Measurements from ENCODE around the gene ZBTB21.
"Not testable (repeated sequence)": the region's sequence is repeated elsewhere in the genome, so short reads cannot be mapped to it uniquely, and the experiment has no call there.

Gene ZBTB21

GRCh38 chr21:41967708-41968107 lies 42.5 kb downstream of the ZBTB21 start:
- no peak for DNase-seq (ENCODE audit: low read depth, low spot score)

DNA sequence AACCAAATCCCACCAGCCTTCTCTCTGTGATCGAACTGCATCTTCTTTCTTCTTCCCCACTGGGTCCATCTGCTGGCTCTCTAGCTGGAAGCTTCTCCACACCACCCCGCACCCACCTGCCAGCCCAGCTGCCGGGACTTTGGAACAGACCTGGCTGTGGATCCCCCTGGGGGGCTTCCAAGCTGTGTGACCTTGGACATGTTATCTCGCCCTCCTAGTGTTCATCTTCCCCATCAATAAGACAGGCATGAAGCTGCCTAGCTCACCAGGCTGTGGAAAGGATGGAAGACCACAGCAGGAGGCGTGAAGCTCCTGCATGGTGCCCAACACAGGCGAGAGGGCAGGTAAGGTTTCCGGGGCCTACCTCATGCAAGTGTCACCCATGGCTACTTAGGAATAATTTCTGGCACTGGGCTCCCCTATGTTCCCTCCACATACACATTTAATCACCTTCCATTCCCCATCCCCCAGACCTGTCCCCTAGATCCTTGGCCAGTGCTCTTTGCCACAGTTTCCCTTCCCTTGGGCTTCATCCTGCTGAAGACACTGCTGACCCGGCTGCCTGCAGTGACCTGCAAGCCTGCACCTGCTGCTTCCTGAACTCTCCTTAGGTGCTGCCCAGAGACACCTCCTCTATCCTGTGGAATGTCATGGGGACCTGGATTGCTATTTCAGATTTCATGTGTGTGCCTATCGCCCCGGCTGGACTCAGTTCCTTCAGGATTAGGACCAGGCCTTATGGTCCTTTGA lies 43.1 kb downstream of the ZBTB21 start:
- DNase-seq (ENCODE audit: low read depth, low spot score) = no peak

- DNase-seq (ENCODE audit: low read depth, low spot score) = no peak
Measured at GRCh38 chr21:41966041-41966833, 43.9 kb downstream of the ZBTB21 start.

DNA sequence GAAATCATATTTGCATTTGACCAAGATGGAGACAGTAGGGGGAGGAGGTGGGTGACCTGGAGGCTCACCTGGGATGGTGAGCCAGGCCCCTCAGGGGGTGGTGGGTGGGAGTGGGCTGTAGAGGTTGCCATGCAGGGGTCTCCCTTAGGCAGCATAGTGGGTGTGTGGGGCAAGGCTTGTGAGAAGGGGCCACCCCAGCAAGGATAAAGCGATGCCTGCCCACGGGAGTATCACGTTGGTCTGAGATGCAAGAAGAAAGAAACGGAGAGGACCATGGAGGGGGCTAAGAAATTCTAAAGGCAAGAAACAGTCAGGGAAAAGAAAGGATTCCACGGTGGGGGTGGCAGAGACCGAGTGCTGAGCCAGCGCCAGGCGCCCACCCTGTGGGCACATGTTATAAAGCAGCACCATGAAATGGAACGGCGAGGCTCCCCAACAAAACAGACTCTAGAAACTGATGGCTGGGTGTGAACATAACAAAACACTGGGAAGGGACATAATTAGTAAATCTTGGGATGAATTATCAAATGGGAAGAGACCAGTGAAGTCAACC lies 44.6 kb downstream of the ZBTB21 start:
- DNase-seq (ENCODE audit: low read depth, low spot score) = no peak

GRCh38 chr21:41965045-41965444 lies 45.1 kb downstream of the ZBTB21 start:
- no peak for DNase-seq (ENCODE audit: low read depth, low spot score)

GRCh38 chr21:41964171-41964570 lies 46.0 kb downstream of the ZBTB21 start:
- DNase-seq (ENCODE audit: low read depth, low spot score) = no peak

DNA sequence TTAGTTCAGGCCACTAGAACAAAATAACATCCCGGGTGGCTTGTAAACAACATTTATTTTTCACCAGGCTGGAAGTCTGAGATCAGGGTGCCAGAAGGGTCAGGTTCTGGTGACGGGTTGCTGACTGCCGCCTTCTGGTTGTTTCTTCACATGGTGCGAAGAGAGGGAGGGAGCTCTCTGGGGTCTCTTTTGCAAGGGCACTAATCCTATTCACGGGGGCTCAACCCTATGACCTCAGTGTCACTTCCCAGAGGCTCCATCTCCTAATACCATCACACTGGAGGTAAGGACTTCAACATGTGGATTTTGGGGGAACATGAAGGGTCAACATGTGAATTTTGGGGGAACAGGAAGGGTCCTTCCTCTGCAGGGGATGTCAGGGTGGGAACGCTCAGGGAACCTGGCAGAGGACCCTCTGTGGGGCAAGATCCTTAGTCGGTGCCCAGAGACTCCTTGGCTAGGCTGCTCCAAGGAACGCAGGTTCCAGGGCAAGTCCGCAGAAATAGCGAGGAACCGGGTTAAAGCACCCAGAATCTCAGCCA lies 47.7 kb downstream of the ZBTB21 start:
- DNase-seq (ENCODE audit: low read depth, low spot score) = no peak

GRCh38 chr21:41961753-41962152 lies 48.4 kb downstream of the ZBTB21 start:
- DNase-seq (ENCODE audit: low read depth, low spot score) = no peak

GRCh38 chr21:41961282-41961701 lies 48.9 kb downstream of the ZBTB21 start:
- no peak for DNase-seq (ENCODE audit: low read depth, low spot score)

- no peak for DNase-seq (ENCODE audit: low read depth, low spot score)
Measured at GRCh38 chr21:41960386-41960785, 49.8 kb downstream of the ZBTB21 start.

GRCh38 chr21:41959697-41960096 lies 50.5 kb downstream of the ZBTB21 start:
- DNase-seq (ENCODE audit: low read depth, low spot score) = not testable (repeated sequence)

GRCh38 chr21:41958886-41959563 lies 51.1 kb downstream of the ZBTB21 start:
- no peak for DNase-seq (ENCODE audit: low read depth, low spot score)

DNA sequence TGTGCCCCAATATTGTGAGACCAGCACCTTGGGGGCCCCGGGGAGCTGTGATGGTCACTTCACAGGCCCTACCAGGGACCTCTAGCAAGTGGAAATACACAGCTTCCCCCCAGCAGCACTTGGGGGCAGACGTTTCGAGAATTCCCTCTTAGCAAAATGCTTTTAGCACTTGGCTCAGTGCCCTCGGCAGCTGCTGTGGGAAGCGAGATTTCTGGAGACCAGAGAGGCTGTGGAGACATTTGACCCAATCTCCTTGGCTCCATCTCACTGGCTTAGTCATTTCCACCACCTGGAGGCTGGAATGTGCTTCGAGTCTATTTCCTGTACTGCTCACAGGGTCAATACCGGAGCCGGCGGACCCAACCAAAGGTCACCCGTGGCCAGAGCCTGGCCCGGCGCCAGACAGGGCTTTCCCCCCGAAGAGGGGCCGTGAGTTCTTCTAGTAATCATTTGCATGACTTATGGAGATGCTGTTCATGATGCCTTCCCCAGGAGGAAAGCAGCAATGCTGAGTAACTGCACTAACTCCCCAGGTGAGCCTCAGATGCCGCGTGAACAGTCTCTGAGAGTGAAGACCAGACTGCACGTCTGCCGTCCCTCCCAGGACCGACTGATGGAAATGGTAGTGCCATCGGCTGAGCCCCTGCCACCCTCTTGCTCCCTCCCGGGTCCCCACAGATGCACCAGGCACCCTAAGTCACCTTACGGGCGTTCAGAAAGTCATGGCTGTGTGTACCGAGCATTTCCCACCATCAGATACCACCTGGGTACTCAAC lies 52.0 kb downstream of the ZBTB21 start:
- DNase-seq (ENCODE audit: low read depth, low spot score) = no peak

DNA sequence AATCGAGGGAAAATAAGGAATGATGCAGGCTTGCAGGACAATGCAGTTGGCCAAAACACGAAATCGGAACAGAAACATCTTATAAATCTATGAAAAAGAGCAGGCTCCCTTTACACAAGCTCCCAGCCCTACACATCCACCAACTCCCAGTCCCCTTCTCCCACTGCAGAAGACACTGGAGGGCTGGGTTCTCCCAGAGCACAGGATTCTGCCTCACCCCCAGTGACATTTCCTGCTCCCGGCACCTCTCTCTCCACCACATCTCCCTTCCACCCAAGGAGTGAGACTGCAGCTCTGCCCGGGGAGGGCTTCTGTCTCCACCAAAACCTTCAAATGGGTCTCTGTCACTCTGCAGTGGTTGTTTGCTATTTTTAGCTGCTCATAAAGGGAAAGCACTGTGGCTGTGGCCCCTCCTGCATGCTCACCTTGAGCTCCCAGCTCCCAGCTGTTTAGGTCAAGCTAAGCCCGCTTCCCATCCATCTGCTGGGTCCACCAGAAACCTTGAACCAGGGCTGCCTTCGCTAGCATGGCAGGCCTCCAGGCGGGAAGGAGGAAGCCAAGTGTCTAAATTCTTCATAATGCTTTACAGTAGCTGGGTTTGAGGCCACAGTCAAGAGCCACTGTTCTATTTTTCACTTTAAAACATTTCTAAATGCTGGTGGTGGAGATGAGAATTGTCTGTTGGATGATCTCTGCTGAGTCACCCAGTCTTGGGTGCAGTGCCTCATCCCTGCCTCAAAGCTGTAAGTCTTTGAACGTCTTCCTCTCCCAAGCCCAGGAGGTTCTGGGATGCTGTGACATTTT lies 53.0 kb downstream of the ZBTB21 start:
- DNase-seq (ENCODE audit: low read depth, low spot score) = no peak

GRCh38 chr21:41955516-41955915 lies 54.6 kb downstream of the ZBTB21 start:
- DNase-seq (ENCODE audit: low read depth, low spot score) = no peak

DNA sequence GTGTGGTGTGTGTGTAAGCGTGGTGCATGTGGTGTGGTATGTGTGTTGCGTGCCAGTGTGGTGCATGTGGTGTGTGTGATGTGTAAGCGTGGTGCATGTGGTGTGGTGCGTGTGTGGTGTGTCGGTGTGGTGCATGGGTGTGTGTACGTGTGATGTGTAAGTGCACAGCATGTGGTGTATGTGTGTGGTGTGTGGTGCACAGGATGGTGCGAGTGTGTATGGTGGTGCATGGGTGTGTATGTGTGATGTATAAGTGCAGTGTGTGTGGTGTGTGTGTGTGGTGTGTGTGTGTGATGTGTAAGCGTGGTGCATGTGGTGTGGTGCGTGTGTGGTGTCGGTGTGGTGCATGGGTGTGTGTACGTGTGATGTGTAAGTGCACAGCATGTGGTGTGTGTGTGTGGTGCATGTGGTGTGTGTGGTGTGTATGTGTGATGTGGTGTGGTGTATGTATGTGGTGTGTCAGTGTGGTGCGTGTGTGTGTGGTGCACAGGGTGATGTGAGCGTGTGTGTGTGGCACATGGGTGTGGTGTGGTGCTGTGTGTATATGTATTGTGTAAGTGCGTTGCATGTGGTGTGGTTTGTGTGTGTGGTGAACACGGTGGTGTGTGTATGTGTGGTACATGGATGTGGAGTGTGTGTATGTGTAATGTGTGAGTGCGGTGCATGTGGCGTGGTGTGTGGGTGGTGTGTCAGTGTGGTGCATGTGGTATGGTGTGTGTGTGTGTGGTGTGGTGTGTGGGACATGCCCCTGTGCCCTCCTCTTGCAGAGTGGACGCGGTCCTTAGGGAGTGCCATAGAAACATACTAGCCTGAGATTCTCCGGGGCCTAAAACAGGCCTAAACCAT lies 55.3 kb downstream of the ZBTB21 start:
- no peak for DNase-seq (ENCODE audit: low read depth, low spot score)

- DNase-seq (ENCODE audit: low read depth, low spot score) = no peak
Measured at GRCh38 chr21:41953831-41954653, 56.1 kb downstream of the ZBTB21 start, which contains the start of gene C2CD2. C2CD2 (minus strand) TSS chr21:41954018; CDS start chr21:41953648, 370 bp downstream.

DNA sequence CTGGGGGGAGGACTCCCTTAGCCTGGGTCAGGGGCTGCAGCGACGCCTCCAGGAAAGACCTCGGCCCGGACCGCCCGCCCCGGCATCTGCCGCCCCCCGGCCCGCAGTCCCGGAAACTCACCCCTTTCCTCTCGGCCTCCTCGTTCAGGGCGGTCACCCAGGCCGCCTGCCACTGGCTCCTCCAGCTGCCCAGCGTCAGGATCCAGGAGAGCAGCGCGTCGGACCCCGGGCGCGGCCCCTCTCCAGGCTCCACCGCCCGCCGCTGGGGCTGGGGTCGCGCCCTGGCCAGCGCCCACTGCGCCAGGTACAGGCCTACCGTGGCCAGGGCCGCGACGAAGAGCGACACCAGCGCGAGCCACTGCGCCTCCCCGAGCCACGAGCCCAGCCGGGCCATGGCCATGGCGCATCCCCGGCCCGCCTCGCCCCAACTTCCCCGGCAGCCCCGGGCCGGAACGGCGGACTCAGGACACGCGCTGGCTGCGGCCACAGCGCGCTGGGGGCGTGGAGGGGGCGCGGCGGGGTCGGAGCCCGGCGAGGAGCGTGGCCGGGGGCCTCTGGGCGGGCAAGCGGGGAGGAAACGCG lies 56.8 kb downstream of the ZBTB21 start:
- DNase-seq (ENCODE audit: low read depth, low spot score) = no peak

All from activated naive CD8-positive, alpha-beta T cell treated with anti-CD3 and anti-CD28 coated beads, Interleukin-2, amount 50 U/mL, for 16 hours (primary cell).